Pancreas (tissue), 10 donors: ENCODE results near the gene ATXN1. TPM values are rescaled to one million over a fixed set of nuclear protein-coding genes. Genes with fewer than 3 reads are reported as not detected.

Experiments used
- ATAC-seq, 4 donors: fragments of 200-7000 bp; cut with Tn5 transposase; one replicate each; pipeline versions ENCODE4 v1.8.0 to v1.9.1; 2020; ENCODE audit warnings: mild to moderate bottlenecking in 4 of 4, moderate library complexity in 4 of 4
- DNase-seq, 6 donors: peaks; one replicate each; pipeline ENCODE4 v3.0.0-alpha.2; 2020
- FAIRE-seq: peaks from 2 replicates; lab custom pipeline; 2012; peaks lifted over from hg19 to GRCh38; lab: Jason Lieb, UNC
- H3K27ac ChIP-seq, 4 donors: fragments of 200-600 bp; sonication (generic); 1 replicate in 3 of 4; 2 replicates in 1 of 4; pipeline versions ENCODE4 v1.5.0 to v1.8.0; 2020
- H3K27me3 ChIP-seq, 4 donors: fragments of 200-600 bp; one replicate each; pipeline ENCODE4 v1.8.0; 2021
- H3K36me3 ChIP-seq, 3 donors: fragments of 200-600 bp; sonication (generic) in 1 of 3; one replicate each; pipeline versions ENCODE4 v1.5.0 to v1.8.0; 2020 to 2021
- H3K4me1 ChIP-seq, 3 donors: fragments of 200-600 bp; one replicate each; pipeline ENCODE4 v1.8.0; 2021
- H3K4me3 ChIP-seq, 4 donors: fragments of 200-600 bp; sonication (generic) in 2 of 4; one replicate each; pipeline versions ENCODE4 v1.5.0 to v1.8.0; 2020 to 2021
- H3K9me3 ChIP-seq, 4 donors: fragments of 200-600 bp; one replicate each; pipeline ENCODE4 v1.8.0; 2021
- WGBS, 2 donors: extraction: QIAGEN DNeasy Blood & Tissue Kit; methylation state at CpG; one replicate each; pipeline ENCODE4 v1.1.7; 2013; 5-methylcytosine and 5-hydroxymethylcytosine counted together
- intact Hi-C, 3 donors: fragments of 100-400 bp; cut with DNase I; formaldehyde crosslinking; loops; one replicate each; pipeline versions ENCODE4 v1.11.1 to v1.14.2; 2022
- polyA plus RNA-seq, 2 donors: library from polyadenylated mRNA; stranded (reverse); fragments of 200-250 nt; gene quantifications; one replicate each; pipeline ENCODE4 v1.2.3, GENCODE V29; 2013
- total RNA-seq, 6 donors: library from RNA; stranded (reverse); fragmentation: NEBNext Ultra II Directional in 4 of 6; extraction: Animal tissue kit (Norgen Biotek cat#: 25700) in 4 of 6; gene quantifications; one replicate each; pipeline versions ENCODE4 v1.2.1 to v1.2.4, GENCODE V29; 2021 to 2023
- TF ChIP-seq, protein P1 (sequence below), 4 donors: fragments of 200-600 bp; sonication (generic) in 3 of 4; IDR thresholded peaks; one replicate each; pipeline versions ENCODE4 v1.5.0 to v1.8.0; 2021; ENCODE audit warnings: antibody characterized with exemption in 4 of 4
- donor health status: healthy with polysubstance abuse.
- donor health status: DM: no; HTN: no; CAD: no; lungs with moderate emphysema.
- donor health status: DM: no; HTN: no; CAD: no.
- donor health status: control.
- donor health status: control.
- donor health status: Bipolar disorder and iron deficiency.
- donor health status: DM: yes; HTN: yes; CAD: no.
- donor health status: DM: no; HTN: no; CAD: no.
- donor health status: DM: no; HTN: no; CAD: no.
- donor health status: DM: yes; HTN: yes; CAD: no.

ATXN1 gene
- total and polyA plus RNA-seq, 8 donors: 4.9 to 38.6 (median 20.5) TPM

DNA sequence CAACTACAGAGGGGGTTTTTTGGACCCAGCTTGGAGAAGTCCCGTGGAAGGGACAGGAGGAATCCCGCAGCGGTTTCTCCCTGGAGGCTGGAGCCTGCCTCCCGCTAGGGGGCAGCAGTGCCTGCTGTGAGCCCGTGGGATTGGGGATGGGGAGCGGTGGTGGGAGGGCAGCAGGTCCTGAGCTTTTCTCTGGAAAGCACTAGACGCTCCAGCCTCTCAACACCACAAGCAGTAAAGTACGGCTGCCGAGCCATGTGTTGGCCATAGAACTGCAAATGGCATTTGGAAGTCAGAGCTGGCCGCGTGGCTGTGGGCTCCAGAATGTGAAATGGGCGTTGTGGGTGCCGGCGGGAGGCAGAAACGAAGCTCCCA, 475.1 kb downstream of the ATXN1 start:
- TF ChIP-seq, protein P1, sequence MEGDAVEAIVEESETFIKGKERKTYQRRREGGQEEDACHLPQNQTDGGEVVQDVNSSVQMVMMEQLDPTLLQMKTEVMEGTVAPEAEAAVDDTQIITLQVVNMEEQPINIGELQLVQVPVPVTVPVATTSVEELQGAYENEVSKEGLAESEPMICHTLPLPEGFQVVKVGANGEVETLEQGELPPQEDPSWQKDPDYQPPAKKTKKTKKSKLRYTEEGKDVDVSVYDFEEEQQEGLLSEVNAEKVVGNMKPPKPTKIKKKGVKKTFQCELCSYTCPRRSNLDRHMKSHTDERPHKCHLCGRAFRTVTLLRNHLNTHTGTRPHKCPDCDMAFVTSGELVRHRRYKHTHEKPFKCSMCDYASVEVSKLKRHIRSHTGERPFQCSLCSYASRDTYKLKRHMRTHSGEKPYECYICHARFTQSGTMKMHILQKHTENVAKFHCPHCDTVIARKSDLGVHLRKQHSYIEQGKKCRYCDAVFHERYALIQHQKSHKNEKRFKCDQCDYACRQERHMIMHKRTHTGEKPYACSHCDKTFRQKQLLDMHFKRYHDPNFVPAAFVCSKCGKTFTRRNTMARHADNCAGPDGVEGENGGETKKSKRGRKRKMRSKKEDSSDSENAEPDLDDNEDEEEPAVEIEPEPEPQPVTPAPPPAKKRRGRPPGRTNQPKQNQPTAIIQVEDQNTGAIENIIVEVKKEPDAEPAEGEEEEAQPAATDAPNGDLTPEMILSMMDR (IDR thresholded peaks at IDR 0.05): peak in 3 of 4 donors; percentile 8 to 24 (median 24)
- Histone ChIP-seq H3K36me3 (no peaks in the 10 kb centered on the region), H3K9me3 (no peaks in the 10 kb centered on the region), H3K27me3 (no peaks in the 10 kb centered on the region), H3K27ac (no peak overlapping the region), H3K4me1 (no peaks in the 10 kb centered on the region), H3K4me3 (no peak overlapping the region)
- ATAC-seq (peak in 2 of 4 donors; percentile 53 to 59), DNase-seq (no peak), FAIRE-seq (no peak)
- intact Hi-C loops: no loop called here
- 63 to 76% methylated on average over 15 of the region's 15 CpGs for WGBS, 2 donors

DNA sequence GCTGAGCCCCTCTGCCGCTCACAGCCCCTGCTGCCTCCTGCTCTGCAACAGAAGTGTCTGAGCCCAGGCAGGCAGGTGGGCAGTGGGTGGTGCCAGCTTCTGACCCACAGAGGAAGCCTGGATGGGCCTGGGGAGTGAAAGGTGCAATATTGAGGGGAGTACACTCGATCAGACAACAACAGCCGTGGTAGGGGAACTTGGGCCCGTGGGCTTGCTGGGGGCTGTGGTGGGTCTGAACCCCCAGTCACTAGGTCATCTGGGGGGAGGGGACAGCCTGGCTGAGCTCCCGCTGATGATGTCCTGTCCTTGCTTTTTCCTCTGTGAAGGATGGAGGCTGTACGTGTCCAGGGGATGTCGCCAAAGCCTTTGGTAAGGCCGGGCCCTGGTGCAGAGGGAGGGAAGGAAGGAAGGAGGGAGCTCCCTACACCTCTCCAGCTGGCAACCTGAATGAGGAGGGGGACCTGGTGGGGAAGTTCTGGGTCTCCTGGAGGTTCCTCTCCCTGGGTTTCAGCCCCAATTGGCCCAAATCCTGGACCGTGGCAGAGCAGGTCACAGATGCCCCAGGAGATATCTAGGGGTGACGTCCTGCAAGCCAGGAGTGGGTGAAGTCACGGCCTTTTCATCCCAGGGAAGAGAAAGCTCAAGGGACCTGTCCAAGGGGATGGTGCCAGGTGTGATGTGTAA, 475.7 kb downstream of the ATXN1 start:
- Histone ChIP-seq H3K27me3 (no peaks in the 10 kb centered on the region), H3K36me3 (no peaks in the 10 kb centered on the region), H3K4me1 (no peaks in the 10 kb centered on the region), H3K9me3 (no peaks in the 10 kb centered on the region), H3K27ac (no peak overlapping the region), H3K4me3 (no peak overlapping the region)
- intact Hi-C loops: no loop called here
- DNase-seq (no peak), FAIRE-seq (no peak), ATAC-seq (no peak)
- 86% methylated on average over 9 to 11 of the region's 11 CpGs for WGBS, 2 donors
- TF ChIP-seq, protein P1 (IDR thresholded peaks at IDR 0.05): no peak

DNA sequence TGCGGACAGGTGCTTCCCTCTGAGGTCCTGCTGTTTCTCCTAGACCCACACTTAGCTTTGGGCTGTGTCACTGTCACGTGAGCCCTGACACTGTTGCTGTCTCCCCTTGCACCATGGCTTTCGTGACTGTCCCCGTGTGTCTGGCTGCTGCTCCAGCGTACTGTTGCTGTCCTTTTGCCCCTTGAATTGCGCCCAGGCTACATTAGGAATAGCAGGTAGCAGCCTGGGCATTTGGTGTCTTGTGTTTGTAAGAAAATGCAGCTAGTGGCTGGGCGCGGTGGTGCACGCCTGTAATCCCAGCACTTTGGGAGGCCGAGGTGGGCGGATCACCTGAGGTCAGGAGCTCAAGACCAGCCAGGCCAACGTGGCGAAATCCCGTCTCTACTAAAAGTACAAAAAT, 476.8 kb downstream of the ATXN1 start:
- FAIRE-seq (no peak), DNase-seq (no peak), ATAC-seq (no peak)
- Histone ChIP-seq H3K27ac (no peak overlapping the region), H3K4me3 (no peak overlapping the region), H3K9me3 (no peaks in the 10 kb centered on the region), H3K36me3 (no peaks in the 10 kb centered on the region), H3K4me1 (no peaks in the 10 kb centered on the region), H3K27me3 (no peaks in the 10 kb centered on the region)
- WGBS, 2 donors: 92 to 93% methylated on average over 14 of the region's 14 CpGs
- intact Hi-C loops: no loop called here
- TF ChIP-seq, protein P1 (IDR thresholded peaks at IDR 0.05): no peak

DNA sequence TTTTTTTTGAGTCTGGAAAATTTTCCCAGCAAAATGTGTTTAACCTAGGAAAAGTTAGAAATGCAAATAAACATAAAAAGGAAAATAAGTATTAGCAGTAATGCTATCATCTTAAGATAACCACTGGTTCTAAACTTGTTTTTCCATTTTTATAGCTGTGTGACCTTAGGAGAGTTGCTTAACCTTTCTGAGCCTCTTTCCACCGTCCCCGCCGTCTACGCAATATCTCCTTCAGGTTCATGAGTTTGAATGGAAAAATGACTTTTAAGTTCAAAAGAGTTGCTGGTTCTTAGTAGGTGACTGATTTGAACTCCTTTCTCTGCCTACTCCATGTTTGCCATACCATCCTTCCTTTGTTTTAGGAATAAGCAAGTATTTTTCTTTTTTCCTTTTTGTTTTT, 478.9 kb downstream of the ATXN1 start:
- ATAC-seq: no peak
- no peak for DNase-seq
- Histone ChIP-seq H3K27ac (no peak overlapping the region), H3K9me3 (no peaks in the 10 kb centered on the region), H3K4me1 (no peaks in the 10 kb centered on the region), H3K4me3 (no peak overlapping the region), H3K27me3 (no peaks in the 10 kb centered on the region), H3K36me3 (no peaks in the 10 kb centered on the region)
- no peak for FAIRE-seq
- intact Hi-C loops: no loop called here
- 89 to 90% methylated on average over 4 of the region's 4 CpGs for whole genome bisulfite sequencing, 2 donors
- TF ChIP-seq, protein P1 (IDR thresholded peaks at IDR 0.05): no peak

DNA sequence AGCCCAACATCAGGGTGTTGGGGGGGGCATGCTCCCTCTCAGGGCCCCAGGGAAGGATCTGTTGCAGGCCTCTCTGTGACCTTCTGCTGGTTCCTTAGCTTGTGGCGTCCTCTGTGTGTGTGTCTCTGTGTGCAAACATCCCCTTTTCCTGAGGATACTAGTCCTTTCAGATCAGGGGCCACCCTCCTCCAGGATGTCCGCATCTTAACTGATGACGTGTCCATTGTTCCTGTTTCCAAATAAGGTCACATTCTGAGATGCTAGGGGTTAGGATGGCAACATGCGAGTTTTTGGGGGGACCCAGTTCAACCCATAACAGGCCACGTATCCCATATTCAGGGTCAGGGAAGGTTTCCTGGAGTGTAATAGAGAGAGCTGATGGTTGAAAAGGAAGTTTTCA, 482.0 kb downstream of the ATXN1 start:
- no peak for ATAC-seq

More for the DNA sequence above, 482.0 kb downstream of the ATXN1 start:
- intact Hi-C loops: no loop called here
- 90 to 94% methylated on average over 5 of the region's 5 CpGs for WGBS, 2 donors
- FAIRE-seq (no peak), DNase-seq (no peak)
- no peaks in the 10 kb centered on the region for H3K36me3 ChIP-seq
- H3K27ac ChIP-seq: no peak overlapping the region
- H3K27me3 ChIP-seq: no peaks in the 10 kb centered on the region
- TF ChIP-seq, protein P1 (IDR thresholded peaks at IDR 0.05): no peak
- H3K4me1 ChIP-seq: no peaks in the 10 kb centered on the region
- no peaks in the 10 kb centered on the region for H3K9me3 ChIP-seq
- no peak overlapping the region for H3K4me3 ChIP-seq
